Breast epithelium (tissue), 3 donors: ENCODE results near the gene RBPMS2.

Experiments
- POLR2A ChIP-seq: fragments of 450-650 bp; IDR thresholded peaks from one replicate; pipeline ENCODE4 v1.6.1; 2016; ENCODE audit warnings: antibody characterized with exemption, mild to moderate bottlenecking, moderate library complexity
- TF ChIP-seq, protein P1 (sequence below), 3 donors: fragments of 450-650 bp; IDR thresholded peaks; one replicate each; pipeline ENCODE4 v1.5.1; 2016 to 2017; ENCODE audit warnings: antibody characterized with exemption in 3 of 3, mild to moderate bottlenecking in 3 of 3, moderate library complexity in 3 of 3

DNA sequence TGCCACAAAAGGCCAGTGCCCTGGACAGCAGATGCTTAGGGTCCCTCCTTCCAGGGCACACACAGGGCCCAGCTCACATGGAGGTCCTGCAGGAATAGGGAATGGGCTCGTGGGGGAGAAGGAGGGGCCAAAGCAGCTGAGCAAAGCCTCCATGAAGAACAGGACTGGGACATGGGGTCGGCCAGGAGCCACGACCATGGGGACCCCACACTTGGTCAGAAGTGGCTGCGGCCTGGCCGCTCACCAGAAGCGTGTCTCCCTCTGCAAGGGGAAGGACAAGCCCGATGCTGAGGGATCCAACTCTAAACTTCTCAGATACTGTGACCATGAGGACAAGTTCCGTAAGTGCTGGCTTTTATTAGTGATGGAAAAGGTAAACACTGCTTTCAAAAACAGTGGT is 15.3 kb downstream of the RBPMS2 start:
- TF ChIP-seq, protein P1, sequence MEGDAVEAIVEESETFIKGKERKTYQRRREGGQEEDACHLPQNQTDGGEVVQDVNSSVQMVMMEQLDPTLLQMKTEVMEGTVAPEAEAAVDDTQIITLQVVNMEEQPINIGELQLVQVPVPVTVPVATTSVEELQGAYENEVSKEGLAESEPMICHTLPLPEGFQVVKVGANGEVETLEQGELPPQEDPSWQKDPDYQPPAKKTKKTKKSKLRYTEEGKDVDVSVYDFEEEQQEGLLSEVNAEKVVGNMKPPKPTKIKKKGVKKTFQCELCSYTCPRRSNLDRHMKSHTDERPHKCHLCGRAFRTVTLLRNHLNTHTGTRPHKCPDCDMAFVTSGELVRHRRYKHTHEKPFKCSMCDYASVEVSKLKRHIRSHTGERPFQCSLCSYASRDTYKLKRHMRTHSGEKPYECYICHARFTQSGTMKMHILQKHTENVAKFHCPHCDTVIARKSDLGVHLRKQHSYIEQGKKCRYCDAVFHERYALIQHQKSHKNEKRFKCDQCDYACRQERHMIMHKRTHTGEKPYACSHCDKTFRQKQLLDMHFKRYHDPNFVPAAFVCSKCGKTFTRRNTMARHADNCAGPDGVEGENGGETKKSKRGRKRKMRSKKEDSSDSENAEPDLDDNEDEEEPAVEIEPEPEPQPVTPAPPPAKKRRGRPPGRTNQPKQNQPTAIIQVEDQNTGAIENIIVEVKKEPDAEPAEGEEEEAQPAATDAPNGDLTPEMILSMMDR (IDR thresholded peaks at IDR 0.05): no peak
- TF ChIP-seq POLR2A: no peak
